Thyroid gland (tissue), 4 donors: ENCODE measurements around the gene ARHGAP18. TPM values are rescaled to one million over a fixed set of nuclear protein-coding genes. Genes with fewer than 3 reads are reported as not detected.

Source experiments
- DNase-seq, 2 donors: peaks; one replicate each; pipeline ENCODE4 v3.0.0-alpha.2; 2019
- H3K27ac ChIP-seq, 3 donors: fragments of 200-600 bp; sonication (generic); 1 replicate in 2 of 3; 2 replicates in 1 of 3; pipeline ENCODE4 v1.5.1; 2016 to 2019; ENCODE audit warnings: mild to moderate bottlenecking in 1 of 3, moderate library complexity in 1 of 3
- H3K27me3 ChIP-seq: fragments of 200-600 bp; sonication (generic); one replicate; pipeline ENCODE4 v1.5.1; 2019
- H3K36me3 ChIP-seq, 2 donors: fragments of 200-600 bp; sonication (generic); one replicate each; pipeline ENCODE4 v1.5.1; 2016 to 2019
- H3K4me1 ChIP-seq, 2 donors: fragments of 200-600 bp; sonication (generic); one replicate each; pipeline ENCODE4 v1.5.1; 2017 to 2019
- H3K4me3 ChIP-seq, 3 donors: fragments of 200-600 bp; sonication (generic); replicated peaks in 1 of 3; 1 replicate in 2 of 3; 2 replicates in 1 of 3; pipeline ENCODE4 v1.5.1; 2016; ENCODE audit warnings: mild to moderate bottlenecking in 1 of 3
- H3K9me3 ChIP-seq: fragments of 200-600 bp; sonication (generic); one replicate; pipeline ENCODE4 v1.5.1; 2017
- CTCF ChIP-seq, 6 experiments: fragments of 200-600 bp in 3 of 6; fragments of 450-650 bp in 3 of 6; sonication (generic) in 3 of 6; IDR thresholded peaks; one replicate each; pipeline ENCODE4 v1.5.1; 2016 to 2019; ENCODE audit warnings: antibody characterized with exemption in 6 of 6, mild to moderate bottlenecking in 2 of 6, inconsistent platforms in 1 of 6, moderate library complexity in 1 of 6
- POLR2A ChIP-seq, 2 donors: fragments of 450-650 bp; IDR thresholded peaks; one replicate each; pipeline ENCODE4 v1.6.1; 2017; ENCODE audit warnings: antibody characterized with exemption in 2 of 2, mild to moderate bottlenecking in 2 of 2, moderate library complexity in 1 of 2
- WGBS, 2 donors: methylation state at CpG; one replicate each; pipeline ENCODE4 v1.1.5; 2017; 5-methylcytosine and 5-hydroxymethylcytosine counted together
- intact Hi-C: fragments of 100-400 bp; cut with DNase I; formaldehyde crosslinking; loops from one replicate; pipeline ENCODE4 v1.15.1; 2023
- total RNA-seq, 4 donors: library from RNA; depleted of rRNA; stranded (reverse); fragments of >200 nt; gene quantifications; one replicate each; pipeline ENCODE4 v1.2.3, GENCODE V29; 2016

Gene ARHGAP18
- total RNA-seq, 4 donors from 2014 or later: 26.5 to 31.6 (median 28.3) TPM

DNA sequence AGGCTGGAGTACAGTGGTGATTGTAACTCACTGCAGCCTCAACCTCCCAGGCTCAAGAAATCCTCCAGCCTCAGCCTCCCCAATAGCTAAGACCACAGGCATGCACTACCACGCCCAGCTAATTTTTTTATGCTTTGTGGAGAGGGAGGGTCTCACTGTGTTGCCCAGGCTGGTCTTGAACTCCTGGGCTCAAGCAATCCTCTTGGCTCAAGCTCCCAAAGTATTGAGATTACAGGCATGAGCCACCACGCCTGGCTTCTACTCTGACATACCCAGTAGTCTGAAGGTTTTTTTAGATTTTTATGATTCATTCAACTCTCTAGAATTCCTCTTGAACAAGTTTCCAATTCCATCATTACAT is 1.3 kb upstream of the ARHGAP18 start:
- intact Hi-C loops: no loop called here
- H3K9me3 ChIP-seq: no peaks in the 10 kb centered on the region
- TF ChIP-seq CTCF (IDR thresholded peaks at IDR 0.05): no peak
- TF ChIP-seq POLR2A (IDR thresholded peaks at IDR 0.05): no peak

DNA sequence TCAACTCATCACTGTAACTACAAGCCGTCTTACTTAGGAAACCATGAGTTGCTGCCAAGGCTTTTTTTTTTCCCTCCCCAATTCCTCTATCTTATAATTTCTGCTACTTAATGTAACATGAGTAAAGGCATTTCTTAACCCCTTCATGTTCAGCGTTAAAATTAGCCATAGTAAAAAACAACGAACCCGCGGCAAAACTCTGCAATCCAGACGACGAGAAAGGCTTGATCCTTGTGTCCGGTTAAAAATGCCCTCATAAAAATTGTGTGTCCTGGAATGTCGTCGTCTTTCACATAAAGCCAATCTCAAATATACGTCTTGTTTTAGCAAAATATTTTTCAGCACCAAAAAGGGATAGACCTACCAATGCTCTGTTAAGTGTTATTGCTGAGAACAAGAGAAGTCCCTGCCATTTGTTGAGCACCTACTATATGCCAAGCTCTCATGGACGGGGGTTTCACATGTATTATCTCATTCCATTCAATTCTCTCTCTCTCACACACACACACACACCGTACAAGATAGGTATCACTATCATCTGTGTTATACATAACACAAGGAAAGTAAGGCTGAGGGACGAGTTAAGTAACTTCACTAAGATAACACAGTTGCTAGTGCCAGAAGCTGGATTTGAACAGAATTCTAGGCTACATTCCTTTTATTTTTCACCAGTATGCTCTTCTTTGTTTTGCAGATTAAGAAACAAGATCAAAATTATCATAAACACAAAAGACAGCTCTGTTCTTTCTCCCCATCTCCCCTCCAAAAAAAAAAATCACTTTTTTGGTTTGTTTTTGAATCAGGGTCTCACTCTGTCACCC is 683 bp upstream of the ARHGAP18 start:
- intact Hi-C loops: no loop called here
- Histone ChIP-seq H3K27me3 (no peaks in the 10 kb centered on the region), H3K4me1 (peaks cover 13 to 24% of the 10 kb centered on the region in 2 donors), H3K9me3 (no peaks in the 10 kb centered on the region), H3K4me3 (peak overlapping the region in 1 of 3 donors; percentile 44), H3K27ac (peak overlapping the region in 2 of 3 donors; percentile 83 to 90), H3K36me3 (no peaks in the 10 kb centered on the region)
- DNase-seq: no peak
- no peak for TF ChIP-seq POLR2A (IDR thresholded peaks at IDR 0.05)
- no peak for TF ChIP-seq CTCF (IDR thresholded peaks at IDR 0.05)
- 33 to 36% methylated on average over 14 of the region's 14 CpGs for WGBS, 2 donors

More for the DNA sequence above, 1.3 kb upstream of the ARHGAP18 start:
- Histone ChIP-seq H3K27me3 (no peaks in the 10 kb centered on the region), H3K27ac (no peak overlapping the region), H3K36me3 (no peaks in the 10 kb centered on the region), H3K4me3 (no peak overlapping the region), H3K4me1 (peaks cover 13 to 24% of the 10 kb centered on the region in 2 donors)
- 95 to 98% methylated on average over 2 of the region's 2 CpGs for WGBS, 2 donors
- no peak for DNase-seq

GRCh38 chr6:129709196-129709768 is 695 bp downstream of the ARHGAP18 start:
- TF ChIP-seq CTCF (IDR thresholded peaks at IDR 0.05) (no peak), POLR2A (IDR thresholded peaks at IDR 0.05) (no peak)
- no peaks in the 10 kb centered on the region for H3K27me3 ChIP-seq
- peak overlapping the region; percentile 37 to 90 (median 83) for H3K27ac ChIP-seq
- peaks cover 13 to 24% of the 10 kb centered on the region in 2 donors for H3K4me1 ChIP-seq
- 6 to 7% methylated on average over 2 of the region's 2 CpGs for WGBS, 2 donors
- intact Hi-C loops: no loop called here
- no peaks in the 10 kb centered on the region for H3K9me3 ChIP-seq
- H3K36me3 ChIP-seq: no peaks in the 10 kb centered on the region
- DNase-seq: peak; percentile 75 to 80
- H3K4me3 ChIP-seq: peak overlapping the region; percentile 15 to 56 (median 44)

- TF ChIP-seq POLR2A (IDR thresholded peaks at IDR 0.05) (no peak), CTCF (IDR thresholded peaks at IDR 0.05) (no peak)
- Histone ChIP-seq H3K4me1 (peaks cover 13 to 29% of the 10 kb centered on the region in 2 donors), H3K27ac (peak overlapping the region; percentile 37 to 90 (median 83)), H3K27me3 (no peaks in the 10 kb centered on the region), H3K36me3 (no peaks in the 10 kb centered on the region), H3K4me3 (peak overlapping the region in 1 of 3 donors; percentile 44), H3K9me3 (no peaks in the 10 kb centered on the region)
- WGBS, 2 donors: 30 to 42% methylated on average over 4 of the region's 4 CpGs
- no peak for DNase-seq
- intact Hi-C loops: no loop called here
Measured at GRCh38 chr6:129708496-129709195, 1.3 kb downstream of the ARHGAP18 start.
